Bronchial epithelial cell (primary cell): ENCODE measurements around the gene FAR2. TPM values are rescaled to one million over a fixed set of nuclear protein-coding genes. Genes with fewer than 3 reads are reported as not detected.
"Not testable (repeated sequence)": the region's sequence is repeated elsewhere in the genome, so short reads cannot be mapped to it uniquely, and the experiment has no call there.

ENCODE experiments used
- DNase-seq: peaks from one replicate; pipeline ENCODE4 v3.0.0-alpha.2; 2010; ENCODE audit warnings: low read depth
- FAIRE-seq: peaks from 2 replicates; lab custom pipeline; 2011; peaks lifted over from hg19 to GRCh38; lab: Jason Lieb, UNC
- H3K27me3 ChIP-seq: 2 replicates; pipeline ENCODE4 v1.5.1; 2011; ENCODE audit warnings: low read length; ENCODE audit not compliant: control insufficient read depth, insufficient read depth
- H3K36me3 ChIP-seq: 2 replicates; pipeline ENCODE4 v1.5.1; 2011; ENCODE audit warnings: low read length; ENCODE audit not compliant: control insufficient read depth, insufficient read depth
- H3K4me3 ChIP-seq: 2 replicates; pipeline ENCODE4 v1.5.1; 2011; ENCODE audit warnings: mild to moderate bottlenecking, low read depth, low read length, control low read depth
- CTCF ChIP-seq: IDR thresholded peaks from 2 replicates; pipeline ENCODE4 v1.5.1; 2011; ENCODE audit warnings: mild to moderate bottlenecking, moderate library complexity, low read length, control low read depth, inconsistent platforms; ENCODE audit not compliant: insufficient read depth, severe bottlenecking
- total RNA-seq: library from RNA; depleted of rRNA; stranded (reverse); fragments of >200 nt; gene quantifications from 2 replicates; pipeline ENCODE4 v1.2.1, GENCODE V29; 2014

The FAR2 gene
- total RNA-seq, 1 donor from 2014 or later, result 2.4 TPM

- no peak for FAIRE-seq
- no peak overlapping the region for H3K4me3 ChIP-seq
- no peaks in the 10 kb centered on the region for H3K27me3 ChIP-seq
- no peaks in the 10 kb centered on the region for H3K36me3 ChIP-seq
- no peak for TF ChIP-seq CTCF
- no peak for DNase-seq
Observed at GRCh38 chr12:29282031-29282816, 133.1 kb downstream of the FAR2 start.

- FAIRE-seq (no peak), DNase-seq (no peak)
- TF ChIP-seq CTCF, result no peak
Observed at GRCh38 chr12:29283969-29284700, 135.1 kb downstream of the FAR2 start.

GRCh38 chr12:29286081-29286790, 137.2 kb downstream of the FAR2 start:
- no peak for FAIRE-seq
- no peak overlapping the region for H3K4me3 ChIP-seq
- no peaks in the 10 kb centered on the region for H3K27me3 ChIP-seq
- no peaks in the 10 kb centered on the region for H3K36me3 ChIP-seq
- no peak for TF ChIP-seq CTCF
- DNase-seq, result no peak

More at GRCh38 chr12:29283969-29284700, 135.1 kb downstream of the FAR2 start:
- Histone ChIP-seq H3K36me3 (no peaks in the 10 kb centered on the region), H3K4me3 (no peak overlapping the region), H3K27me3 (no peaks in the 10 kb centered on the region)

GRCh38 chr12:29287622-29288021, 138.5 kb downstream of the FAR2 start:
- TF ChIP-seq CTCF, result no peak

GRCh38 chr12:29288031-29288430, 139.0 kb downstream of the FAR2 start:
- DNase-seq (no peak), FAIRE-seq (no peak)
- H3K36me3 ChIP-seq, result no peaks in the 10 kb centered on the region
- no peak for TF ChIP-seq CTCF
- no peaks in the 10 kb centered on the region for H3K27me3 ChIP-seq
- no peak overlapping the region for H3K4me3 ChIP-seq

More at GRCh38 chr12:29287622-29288021, 138.5 kb downstream of the FAR2 start:
- FAIRE-seq (no peak), DNase-seq (no peak)
- no peaks in the 10 kb centered on the region for H3K36me3 ChIP-seq
- H3K27me3 ChIP-seq, result no peaks in the 10 kb centered on the region
- no peak overlapping the region for H3K4me3 ChIP-seq

- not testable (repeated sequence) for H3K27me3 ChIP-seq, H3K4me3 ChIP-seq, FAIRE-seq, DNase-seq, H3K36me3 ChIP-seq
Observed at GRCh38 chr12:29290475-29290874, 141.4 kb downstream of the FAR2 start.
